ENCODE measurements around the gene ADCY2.

- no peak for TF ChIP-seq PBX3 (CRISPR knock-in tag; IDR thresholded peaks at IDR 0.05)
- no peak for TF ChIP-seq ZNF18 (tag by site-specific recombination; IDR thresholded peaks at IDR 0.05)
- TF ChIP-seq KLF7 (tag by site-specific recombination; IDR thresholded peaks at IDR 0.05; ENCODE audit: borderline replicate concordance), result no peak
- TF ChIP-seq ZNF791 (tag by site-specific recombination; IDR thresholded peaks at IDR 0.05), result no peak
- no peak for TF ChIP-seq KLF1 (tag by site-specific recombination; IDR thresholded peaks at IDR 0.05)
- TF ChIP-seq ATF2 (tag by site-specific recombination; IDR thresholded peaks at IDR 0.05; ENCODE audit: low read depth), result no peak
These were observed 456.6 kb downstream of the ADCY2 start for GRCh38 chr5:7852542-7852941.

Data from HEK293 (cell line).